K562 (cell line): ENCODE measurements around the gene TFCP2L1. TPM values are rescaled to one million over a fixed set of nuclear protein-coding genes. Genes with fewer than 3 reads are reported as not detected.

ENCODE experiments used
- ATAC-seq: fragments of 200-7000 bp; cut with Tn5 transposase; 3 replicates; pipeline ENCODE4 v1.9.1; 2020; ENCODE audit warnings: moderate library complexity
- BruUV-seq: library from RNA; stranded (reverse); fragments of 400-500 nt; replicated peaks from 2 replicates; lab custom pipeline; 2021; lab: Mats Ljungman, UMichigan
- CTCF ChIA-PET: fragments of 300-600 bp; formaldehyde crosslinking; extraction: SDS; loops from one replicate; lab custom pipeline; 2021; ENCODE audit warnings: low intra/inter-chr PET ratio; lab: Yijun Ruan, JAX
- POLR2A ChIA-PET: fragments of 300-600, 350-650 bp; sonication (Branson Sonifier 250); formaldehyde crosslinking; extraction: SDS; loops from one replicate; lab custom pipeline; 2021; ENCODE audit warnings: antibody characterized with exemption, inconsistent platforms; lab: Yijun Ruan, JAX
- DNase-seq, 4 experiments: peaks; one replicate each; pipeline versions ENCODE4 v3.0.0 to v3.0.0-alpha.2; 2011 to 2018; ENCODE audit warnings: low spot score in 3 of 4, mixed read lengths in 3 of 4; ENCODE audit errors: extremely low read depth in 1 of 4
- FAIRE-seq: peaks from 2 replicates; lab custom pipeline; 2011; peaks lifted over from hg19 to GRCh38; lab: Jason Lieb, UNC
- H2AFZ ChIP-seq: 2 replicates; pipeline ENCODE4 v1.6.0; 2011; ENCODE audit warnings: low read depth, low read length, control low read depth, inconsistent platforms
- H3K27ac ChIP-seq: fragments of 200-600 bp; 3 replicates; pipeline ENCODE4 v1.8.0; 2011; ENCODE audit warnings: low read depth, mild to moderate bottlenecking, control low read depth, inconsistent platforms, low read length, moderate library complexity, mixed read lengths; ENCODE audit errors: extremely low read depth
- H3K27me3 ChIP-seq, 2 experiments: fragments of 300-600 bp in 1 of 2; 2 replicates in 1 of 2; 3 replicates in 1 of 2; pipeline versions ENCODE4 v1.6.0 to v1.8.0; 2011; ENCODE audit warnings: inconsistent platforms in 2 of 2, low read length in 2 of 2, mild to moderate bottlenecking in 1 of 2, mixed read lengths in 1 of 2, moderate library complexity in 1 of 2; ENCODE audit not compliant: control insufficient read depth in 2 of 2, insufficient read depth in 2 of 2
- H3K36me3 ChIP-seq: fragments of 300-600 bp; 3 replicates; pipeline ENCODE4 v1.8.0; 2011; ENCODE audit warnings: mild to moderate bottlenecking, low read length, inconsistent platforms; ENCODE audit not compliant: control insufficient read depth, insufficient read depth
- H3K4me1 ChIP-seq, 2 experiments: fragments of 200-600 bp in 1 of 2; replicated peaks in 1 of 2; 2 replicates in 1 of 2; 3 replicates in 1 of 2; pipeline versions ENCODE4 v1.5.1 to v1.8.0; 2011; ENCODE audit warnings: inconsistent platforms in 2 of 2, low read length in 2 of 2, mild to moderate bottlenecking in 1 of 2, mixed read lengths in 1 of 2, moderate library complexity in 1 of 2; ENCODE audit not compliant: control insufficient read depth in 2 of 2, insufficient read depth in 2 of 2
- H3K4me2 ChIP-seq: 2 replicates; pipeline ENCODE4 v1.6.1; 2011; ENCODE audit warnings: low read length, control low read depth, inconsistent platforms, mixed read lengths; ENCODE audit not compliant: insufficient read depth
- H3K4me3 ChIP-seq: fragments of 200-600 bp; sonication (generic), shearing (Covaris generic); 2 replicates; pipeline ENCODE4 v1.5.1; 2016; ENCODE audit warnings: control low read depth, inconsistent platforms
- H3K79me2 ChIP-seq: fragments of 200-600 bp; 3 replicates; pipeline ENCODE4 v1.8.0; 2011; ENCODE audit warnings: low read length, inconsistent platforms; ENCODE audit not compliant: control insufficient read depth, insufficient read depth
- H3K9ac ChIP-seq, 2 experiments: 2 replicates each; pipeline versions ENCODE4 v1.6.0 to v1.6.1; 2011; ENCODE audit warnings: low read depth in 2 of 2, low read length in 2 of 2, control low read depth in 1 of 2, inconsistent platforms in 1 of 2, mild to moderate bottlenecking in 1 of 2, mixed read lengths in 1 of 2; ENCODE audit not compliant: insufficient read depth in 1 of 2
- H3K9me1 ChIP-seq: one replicate; pipeline ENCODE4 v1.6.0; 2011; ENCODE audit warnings: inconsistent platforms, mild to moderate bottlenecking, low read length, moderate library complexity; ENCODE audit not compliant: control insufficient read depth, insufficient read depth
- H3K9me3 ChIP-seq: replicated peaks from 2 replicates; pipeline ENCODE4 v1.5.1; 2011; ENCODE audit warnings: low read depth, low read length, inconsistent platforms; ENCODE audit not compliant: control insufficient read depth, insufficient read depth
- H4K20me1 ChIP-seq: replicated peaks from 2 replicates; pipeline ENCODE4 v1.6.1; 2011; ENCODE audit warnings: low read length, inconsistent platforms, mixed read lengths; ENCODE audit not compliant: control insufficient read depth, insufficient read depth
- ARNT ChIP-seq, 2 experiments: fragments of 450-650 bp; IDR thresholded peaks; 2 replicates each; pipeline ENCODE4 v1.6.1; 2016; ENCODE audit warnings: mild to moderate bottlenecking in 1 of 2
- CBFA2T2 ChIP-seq: fragments of 450-650 bp; conservative IDR thresholded peaks from 2 replicates; pipeline ENCODE4 v1.6.1; 2017; ENCODE audit warnings: mild to moderate bottlenecking
- FOXK1 ChIP-seq: sonication (generic); formaldehyde crosslinking; IDR thresholded peaks from 2 replicates; pipeline ENCODE4 v1.8.0; 2022; ENCODE audit warnings: missing genetic modification reagents, mild to moderate bottlenecking, borderline replicate concordance
- HIVEP1 ChIP-seq: fragments of 250-450 bp; sonication (Bioruptor Pico); IDR thresholded peaks from 2 replicates; pipeline ENCODE4 v1.4.0; 2020; ENCODE audit warnings: mild to moderate bottlenecking
- HMG20B ChIP-seq: fragments of 250-450 bp; sonication (Bioruptor Pico); IDR thresholded peaks from 2 replicates; pipeline ENCODE4 v1.5.0; 2021; ENCODE audit warnings: mild to moderate bottlenecking
- NKRF ChIP-seq: fragments of 450-650 bp; IDR thresholded peaks from 2 replicates; pipeline ENCODE4 v1.6.1; 2016; ENCODE audit warnings: borderline replicate concordance
- NRF1 ChIP-seq, 2 experiments: fragments of 450-650 bp; IDR thresholded peaks in 1 of 2; conservative IDR thresholded peaks in 1 of 2; 2 replicates each; pipeline ENCODE4 v1.6.1; 2014; ENCODE audit warnings: mild to moderate bottlenecking in 2 of 2
- TARDBP ChIP-seq: fragments of 450-650 bp; IDR thresholded peaks from 2 replicates; pipeline ENCODE4 v1.6.1; 2016
- U2AF2 ChIP-seq: fragments of 200-400 bp; formaldehyde crosslinking; optimal IDR thresholded peaks from 2 replicates; pipeline ENCODE3; 2017; ENCODE audit warnings: low read depth, mild to moderate bottlenecking, low read length
- ZNF408 ChIP-seq: fragments of 250-450 bp; sonication (Bioruptor Pico); IDR thresholded peaks from 2 replicates; pipeline ENCODE4 v1.4.0; 2020; ENCODE audit warnings: low read depth, mild to moderate bottlenecking, moderate library complexity
- ZNF507 ChIP-seq: conservative IDR thresholded peaks from 2 replicates; pipeline ENCODE4 v1.6.1; 2017; ENCODE audit warnings: missing genetic modification characterization, missing compliant biosample characterization
- ZNF57 ChIP-seq: fragments of 450-650 bp; formaldehyde crosslinking; IDR thresholded peaks from 2 replicates; pipeline ENCODE4 v1.4.0; 2020; ENCODE audit warnings: mild to moderate bottlenecking, moderate library complexity
- WGBS: fragments of 100-300 bp; shearing (Covaris generic); methylation state at CpG from one replicate; pipeline ENCODE4 v1.1.6; 2016; ENCODE audit warnings: low coverage, mixed read lengths; ENCODE audit not compliant: insufficient coverage; ENCODE audit errors: missing lambda C conversion rate; 5-methylcytosine and 5-hydroxymethylcytosine counted together
- in situ Hi-C: fragments of 300-500 bp; cut with MboI; formaldehyde crosslinking; loops from 4 replicates; pipeline ENCODE4 v1.15.0; 2018; ENCODE audit warnings: inconsistent platforms, mixed read lengths
- intact Hi-C: fragments of 100-400 bp; cut with micrococcal nuclease; formaldehyde crosslinking; loops from 2 replicates; pipeline ENCODE4 v1.14.2; 2022
- polyA plus RNA-seq, 8 experiments: library from polyadenylated mRNA; depleted of rRNA in 4 of 8; stranded (reverse) in 5 of 8; unstranded in 3 of 8; fragments of >200 nt; fragmentation: Nextera tagmentation in 2 of 8; fragmentation: Illumina TruSeq in 1 of 8; extraction: Ambion mirVana in 2 of 8; extraction: Trizol in 1 of 8; gene quantifications; 2 replicates each; pipeline versions ENCODE4 v1.2.1 to v1.2.3, GENCODE V29; 2011 to 2014; ENCODE audit warnings: inconsistent platforms in 1 of 8, missing spikeins in 1 of 8
- total RNA-seq, 7 experiments: library from RNA; depleted of rRNA in 6 of 7; stranded (reverse); fragments of >200 nt in 6 of 7; fragmentation: Illumina TruSeq in 2 of 7; extraction: Trizol in 2 of 7; gene quantifications; 2 replicates each; pipeline versions ENCODE4 v1.2.1 to v1.2.3, GENCODE V29; 2011 to 2021; ENCODE audit warnings: low replicate concordance in 1 of 7
- TF ChIP-seq, protein P1 (sequence below): sonication (generic); formaldehyde crosslinking; IDR thresholded peaks from 2 replicates; pipeline ENCODE4 v1.8.0; 2022; ENCODE audit warnings: missing genetic modification reagents, mild to moderate bottlenecking, borderline replicate concordance
- TF ChIP-seq, protein P2 (sequence below): sonication (generic); formaldehyde crosslinking; IDR thresholded peaks from 2 replicates; pipeline ENCODE4 v1.8.1; 2023; ENCODE audit warnings: mild to moderate bottlenecking, missing genetic modification reagents

TFCP2L1 gene
- total and polyA plus RNA-seq, 9 of the 15 experiments (the other 6 are each of a cell fraction or from before 2014, with no cell fraction given) = 0.08 to 1.00 (median 0.42) TPM

DNA sequence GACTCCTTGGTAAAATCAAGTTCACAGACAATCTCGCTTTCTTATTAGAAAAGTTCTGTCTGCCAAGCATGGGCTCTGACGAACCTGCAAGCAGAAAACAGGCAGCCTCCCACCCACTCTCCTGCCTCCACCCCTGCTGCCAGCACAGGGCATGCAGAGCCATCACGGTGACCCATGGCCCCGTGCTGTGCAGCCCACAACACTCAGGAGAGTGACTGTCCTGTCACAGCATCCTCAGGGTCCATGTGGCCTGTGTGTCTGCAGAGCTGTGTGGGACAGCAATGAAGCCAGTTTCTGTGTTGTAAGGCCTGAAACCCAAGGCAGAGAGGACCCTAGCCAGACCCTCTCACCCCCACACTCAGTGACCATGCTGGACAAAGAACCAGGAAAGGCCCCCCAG lies 46.2 kb downstream of the TFCP2L1 start:
- CTCF ChIA-PET = no interaction called here
- intact Hi-C loops (no loop called here), in situ Hi-C loops (no loop called here)
- Histone ChIP-seq H3K4me3 (no peak overlapping the region), H3K4me2 (no peak overlapping the region), H3K36me3 (no peaks in the 10 kb centered on the region), H4K20me1 (peaks cover 7% of the 10 kb centered on the region; the same call in 1 of the 2 replicates), H3K4me1 (no peaks in the 10 kb centered on the region), H3K27ac (no peak overlapping the region), H3K9ac (no peak overlapping the region), H3K27me3 (peaks cover 41 to 89% of the 10 kb centered on the region in 2 experiments; a peak in 4 of 5 replicates), H2AFZ (no peak overlapping the region), H3K79me2 (no peaks in the 10 kb centered on the region), H3K9me3 (no peaks in the 10 kb centered on the region), H3K9me1 (no peaks in the 10 kb centered on the region)
- DNase-seq = no peak
- no TSS peak for BruUV-seq
- FAIRE-seq = no peak
- 5% methylated on average over 4 of the region's 4 CpGs for WGBS
- POLR2A ChIA-PET = interaction anchor here (0.6 to 0.7 kb wide), 3 partner anchors 18 to 135 kb away, joined by 3 read pairs; no protein-coding TSS in a partner anchor
- ATAC-seq = no peak
- TF ChIP-seq HMG20B (CRISPR knock-in tag) = no peak
- no peak for TF ChIP-seq CBFA2T2
- no peak for TF ChIP-seq ZNF507 (tag)
- TF ChIP-seq, protein P1, sequence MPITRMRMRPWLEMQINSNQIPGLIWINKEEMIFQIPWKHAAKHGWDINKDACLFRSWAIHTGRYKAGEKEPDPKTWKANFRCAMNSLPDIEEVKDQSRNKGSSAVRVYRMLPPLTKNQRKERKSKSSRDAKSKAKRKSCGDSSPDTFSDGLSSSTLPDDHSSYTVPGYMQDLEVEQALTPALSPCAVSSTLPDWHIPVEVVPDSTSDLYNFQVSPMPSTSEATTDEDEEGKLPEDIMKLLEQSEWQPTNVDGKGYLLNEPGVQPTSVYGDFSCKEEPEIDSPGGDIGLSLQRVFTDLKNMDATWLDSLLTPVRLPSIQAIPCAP (CRISPR knock-in tag) = no peak
- no peak for TF ChIP-seq TARDBP
- no peak for TF ChIP-seq ARNT (IDR thresholded peaks at IDR 0.05)
- no peak for TF ChIP-seq U2AF2
- no peak for TF ChIP-seq NKRF
- TF ChIP-seq, protein P2, sequence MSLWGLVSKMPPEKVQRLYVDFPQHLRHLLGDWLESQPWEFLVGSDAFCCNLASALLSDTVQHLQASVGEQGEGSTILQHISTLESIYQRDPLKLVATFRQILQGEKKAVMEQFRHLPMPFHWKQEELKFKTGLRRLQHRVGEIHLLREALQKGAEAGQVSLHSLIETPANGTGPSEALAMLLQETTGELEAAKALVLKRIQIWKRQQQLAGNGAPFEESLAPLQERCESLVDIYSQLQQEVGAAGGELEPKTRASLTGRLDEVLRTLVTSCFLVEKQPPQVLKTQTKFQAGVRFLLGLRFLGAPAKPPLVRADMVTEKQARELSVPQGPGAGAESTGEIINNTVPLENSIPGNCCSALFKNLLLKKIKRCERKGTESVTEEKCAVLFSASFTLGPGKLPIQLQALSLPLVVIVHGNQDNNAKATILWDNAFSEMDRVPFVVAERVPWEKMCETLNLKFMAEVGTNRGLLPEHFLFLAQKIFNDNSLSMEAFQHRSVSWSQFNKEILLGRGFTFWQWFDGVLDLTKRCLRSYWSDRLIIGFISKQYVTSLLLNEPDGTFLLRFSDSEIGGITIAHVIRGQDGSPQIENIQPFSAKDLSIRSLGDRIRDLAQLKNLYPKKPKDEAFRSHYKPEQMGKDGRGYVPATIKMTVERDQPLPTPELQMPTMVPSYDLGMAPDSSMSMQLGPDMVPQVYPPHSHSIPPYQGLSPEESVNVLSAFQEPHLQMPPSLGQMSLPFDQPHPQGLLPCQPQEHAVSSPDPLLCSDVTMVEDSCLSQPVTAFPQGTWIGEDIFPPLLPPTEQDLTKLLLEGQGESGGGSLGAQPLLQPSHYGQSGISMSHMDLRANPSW (CRISPR knock-in tag) = no peak
- no peak for TF ChIP-seq ZNF57 (CRISPR knock-in tag)
- TF ChIP-seq FOXK1 (CRISPR knock-in tag) = no peak
- no peak for TF ChIP-seq HIVEP1 (CRISPR knock-in tag)
- no peak for TF ChIP-seq NRF1 (conservative IDR thresholded peaks at IDR 0.05 in 1 of 2, IDR thresholded peaks at IDR 0.05 in 1 of 2)
- TF ChIP-seq ZNF408 (CRISPR knock-in tag) = no peak
